H9 (cell line): ENCODE results near the gene DOCK7. TPM values are rescaled to one million over a fixed set of nuclear protein-coding genes. Genes with fewer than 3 reads are reported as not detected.

Experiments
- DNase-seq: peaks from one replicate; pipeline ENCODE4 v3.0.0-alpha.2; 2017
- H2AFZ ChIP-seq: one replicate; pipeline ENCODE4 v1.6.1; 2013; ENCODE audit warnings: mild to moderate bottlenecking, low read length, control low read depth, moderate library complexity
- H2AK5ac ChIP-seq: 2 replicates; pipeline ENCODE4 v1.6.1; 2013; ENCODE audit warnings: low read length, control low read depth, mixed read lengths; ENCODE audit not compliant: insufficient read length
- H2BK120ac ChIP-seq: one replicate; pipeline ENCODE4 v1.6.1; 2013; ENCODE audit warnings: low read depth, mild to moderate bottlenecking, low read length, control low read depth, inconsistent platforms; ENCODE audit not compliant: poor library complexity, severe bottlenecking
- H2BK12ac ChIP-seq: 2 replicates; pipeline ENCODE4 v1.6.1; 2013; ENCODE audit warnings: low read length, control low read depth, mixed read lengths, low read depth; ENCODE audit not compliant: insufficient read length
- H2BK15ac ChIP-seq: 2 replicates; pipeline ENCODE4 v1.6.1; 2013; ENCODE audit warnings: low read depth, low read length, control low read depth
- H2BK20ac ChIP-seq: one replicate; pipeline ENCODE4 v1.6.1; 2013; ENCODE audit warnings: low read depth, mild to moderate bottlenecking, low read length, control low read depth, inconsistent platforms; ENCODE audit not compliant: poor library complexity, severe bottlenecking
- H2BK5ac ChIP-seq: 2 replicates; pipeline ENCODE4 v1.6.1; 2013; ENCODE audit warnings: low read length, control low read depth, mixed read lengths; ENCODE audit not compliant: insufficient read length
- H3K14ac ChIP-seq: 2 replicates; pipeline ENCODE4 v1.6.1; 2013; ENCODE audit warnings: low read length, control low read depth; ENCODE audit not compliant: insufficient read depth
- H3K18ac ChIP-seq: 2 replicates; pipeline ENCODE4 v1.6.1; 2013; ENCODE audit warnings: low read depth, mild to moderate bottlenecking, mixed read lengths, low read length, control low read depth; ENCODE audit not compliant: insufficient read length
- H3K23ac ChIP-seq: 2 replicates; pipeline ENCODE4 v1.6.1; 2013; ENCODE audit warnings: low read length, control low read depth, mixed read lengths, low read depth; ENCODE audit not compliant: insufficient read length
- H3K23me2 ChIP-seq: 2 replicates; pipeline ENCODE4 v1.6.1; 2013; ENCODE audit warnings: low read depth, mild to moderate bottlenecking, mixed read lengths, low read length, control low read depth; ENCODE audit not compliant: insufficient read length, poor library complexity, severe bottlenecking
- H3K27ac ChIP-seq: 2 replicates; pipeline ENCODE4 v1.5.1; 2013; ENCODE audit warnings: low read length, control low read depth, mixed read lengths, low read depth; ENCODE audit not compliant: insufficient read length
- H3K27me3 ChIP-seq: 2 replicates; pipeline ENCODE4 v1.6.1; 2013; ENCODE audit warnings: low read length, control low read depth, inconsistent platforms; ENCODE audit not compliant: insufficient read depth
- H3K4ac ChIP-seq: 2 replicates; pipeline ENCODE4 v1.6.1; 2013; ENCODE audit warnings: low read depth, mild to moderate bottlenecking, control low read depth, inconsistent platforms, low read length, moderate library complexity
- H3K4me1 ChIP-seq: 2 replicates; pipeline ENCODE4 v1.6.1; 2013; ENCODE audit warnings: low read length, control low read depth, inconsistent platforms; ENCODE audit not compliant: insufficient read depth
- H3K4me2 ChIP-seq: 2 replicates; pipeline ENCODE4 v1.6.1; 2013; ENCODE audit warnings: low read length, control low read depth, mixed read lengths; ENCODE audit not compliant: insufficient read length, insufficient read depth
- H3K56ac ChIP-seq: 2 replicates; pipeline ENCODE4 v1.6.1; 2013; ENCODE audit warnings: low read depth, mild to moderate bottlenecking, mixed read lengths, low read length, control low read depth; ENCODE audit not compliant: insufficient read length
- H3K79me1 ChIP-seq: 2 replicates; pipeline ENCODE4 v1.6.1; 2013; ENCODE audit warnings: low read depth, mild to moderate bottlenecking, moderate library complexity, low read length, control low read depth, inconsistent platforms; ENCODE audit not compliant: insufficient read depth, poor library complexity, severe bottlenecking
- H3K79me2 ChIP-seq: 2 replicates; pipeline ENCODE4 v1.6.1; 2013; ENCODE audit warnings: low read length, control low read depth, inconsistent platforms; ENCODE audit not compliant: insufficient read depth
- H3K9ac ChIP-seq: 2 replicates; pipeline ENCODE4 v1.6.1; 2013; ENCODE audit warnings: low read length, control low read depth, mixed read lengths; ENCODE audit not compliant: insufficient read length; ENCODE audit errors: extremely low read depth
- H3K9me3 ChIP-seq: one replicate; pipeline ENCODE4 v1.6.1; 2013; ENCODE audit warnings: low read depth, low read length, inconsistent platforms; ENCODE audit not compliant: control insufficient read depth
- H3T11ph ChIP-seq: one replicate; pipeline ENCODE4 v1.6.1; 2013; ENCODE audit warnings: mild to moderate bottlenecking, low read length, control low read depth, inconsistent platforms
- H4K20me1 ChIP-seq: one replicate; pipeline ENCODE4 v1.6.1; 2013; ENCODE audit not compliant: control insufficient read depth, insufficient read length, insufficient read depth
- H4K5ac ChIP-seq: 2 replicates; pipeline ENCODE4 v1.6.1; 2013; ENCODE audit warnings: low read depth, mild to moderate bottlenecking, mixed read lengths, low read length, control low read depth; ENCODE audit not compliant: insufficient read length
- H4K8ac ChIP-seq: replicated peaks from 2 replicates; pipeline ENCODE4 v1.6.1; 2013; ENCODE audit warnings: low read length, control low read depth, mixed read lengths, low read depth; ENCODE audit not compliant: insufficient read length
- H4K91ac ChIP-seq: 2 replicates; pipeline ENCODE4 v1.6.1; 2013; ENCODE audit warnings: low read depth, mild to moderate bottlenecking, moderate library complexity, mixed read lengths, low read length, control low read depth; ENCODE audit not compliant: insufficient read length
- H3K27ac Mint-ChIP-seq, 3 experiments: 2 replicates in 2 of 3; 3 replicates in 1 of 3; pipeline ENCODE4 v1.8.0; 2020 to 2021; ENCODE audit warnings: mixed read lengths in 3 of 3, mild to moderate bottlenecking in 1 of 3, moderate library complexity in 1 of 3
- H3K27me3 Mint-ChIP-seq: 2 replicates; pipeline ENCODE4 v1.8.0; 2021; ENCODE audit warnings: low read depth, mild to moderate bottlenecking, moderate library complexity, mixed read lengths
- H3K36me3 Mint-ChIP-seq, 3 experiments: 2 replicates in 2 of 3; 3 replicates in 1 of 3; pipeline ENCODE4 v1.8.0; 2020 to 2021; ENCODE audit warnings: low read depth in 3 of 3, mixed read lengths in 3 of 3; ENCODE audit not compliant: insufficient read depth in 1 of 3
- H3K4me1 Mint-ChIP-seq, 2 experiments: 2 replicates each; pipeline ENCODE4 v1.8.0; 2020; ENCODE audit warnings: mixed read lengths in 2 of 2
- H3K4me3 Mint-ChIP-seq, 2 experiments: 2 replicates in 1 of 2; 3 replicates in 1 of 2; pipeline ENCODE4 v1.8.0; 2020 to 2021; ENCODE audit warnings: mild to moderate bottlenecking in 2 of 2, mixed read lengths in 2 of 2, moderate library complexity in 1 of 2
- H3K9me3 Mint-ChIP-seq, 2 experiments: 2 replicates in 1 of 2; 3 replicates in 1 of 2; pipeline ENCODE4 v1.8.0; 2020; ENCODE audit warnings: mild to moderate bottlenecking in 2 of 2, mixed read lengths in 2 of 2, moderate library complexity in 1 of 2
- CTCF ChIP-seq: fragments of 200-600 bp; sonication (generic); conservative IDR thresholded peaks from 3 replicates; pipeline ENCODE4 v1.8.0; 2021; ENCODE audit warnings: antibody characterized with exemption, mild to moderate bottlenecking
- WGBS: extraction: QIAGEN DNeasy Blood & Tissue Kit; methylation state at CpG from one replicate; pipeline ENCODE4 v1.1.7; 2013; ENCODE audit warnings: missing lambda C conversion rate, low lambda C conversion rate, mixed read lengths; ENCODE audit not compliant: insufficient read length; ENCODE audit errors: extremely low coverage; 5-methylcytosine and 5-hydroxymethylcytosine counted together
- total RNA-seq: library from RNA; stranded (reverse); gene quantifications from 2 replicates; pipeline ENCODE4 v1.2.1, GENCODE V29; 2021

The DOCK7 gene
- total RNA-seq, 1 experiment from 2014 or later: 36.8 TPM

DNA sequence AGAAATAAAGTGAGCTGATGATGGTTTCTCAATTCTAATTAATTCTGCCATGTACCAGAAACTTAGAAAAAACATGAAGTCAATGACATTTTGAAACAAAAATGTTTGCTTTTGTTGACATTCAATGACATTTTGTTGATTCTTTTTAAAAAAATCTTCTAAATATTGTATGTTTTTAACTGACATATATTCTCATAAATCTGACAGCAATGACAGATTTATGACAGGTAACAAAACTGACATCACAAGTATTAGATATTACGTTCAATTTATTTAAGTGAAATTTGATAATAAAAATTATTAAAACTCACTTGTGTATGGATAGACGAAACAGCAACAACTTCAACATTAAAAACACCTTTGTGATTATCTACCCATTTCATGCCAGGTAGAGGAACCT lies 126.9 kb downstream of the DOCK7 start:
- Histone ChIP-seq H3K4me1 (no peaks in the 10 kb centered on the region), H3K14ac (no peak overlapping the region), H4K91ac (no peak overlapping the region), H3K4ac (no peak overlapping the region), H3K23me2 (no peaks in the 10 kb centered on the region), H3K27ac (no peak overlapping the region), H2BK5ac (no peak overlapping the region), H3K27me3 (no peaks in the 10 kb centered on the region), H2BK20ac (no peak overlapping the region), H2AFZ (no peak overlapping the region), H3K23ac (no peak overlapping the region), H3K4me2 (no peak overlapping the region), H2BK15ac (no peak overlapping the region), H3K79me2 (no peaks in the 10 kb centered on the region), H3T11ph (no peak overlapping the region), H3K9ac (no peak overlapping the region), H2BK12ac (no peak overlapping the region), H4K8ac (no peak overlapping the region), H3K79me1 (no peaks in the 10 kb centered on the region), H4K20me1 (no peaks in the 10 kb centered on the region), H3K9me3 (no peaks in the 10 kb centered on the region), H3K56ac (no peak overlapping the region), H2BK120ac (no peak overlapping the region), H2AK5ac (no peak overlapping the region), H4K5ac (no peak overlapping the region), H3K18ac (no peak overlapping the region)
- Mint-ChIP-seq H3K27me3 (no peaks in the 10 kb centered on the region), H3K36me3 (peaks cover 0 to 4% (median 0%) of the 10 kb centered on the region in 3 experiments; a peak in 1 of 7 replicates), H3K9me3 (no peaks in the 10 kb centered on the region; a peak in 1 of 5 replicates), H3K4me3 (no peak overlapping the region), H3K27ac (no peak overlapping the region), H3K4me1 (no peaks in the 10 kb centered on the region)
- no peak for TF ChIP-seq CTCF
- WGBS: no CpG with 5 or more reads among the region's 2 CpGs
- no peak for DNase-seq
